Amniotic stem cell (primary cell): ENCODE data around the gene TMEM182.

Source experiments
- DNase-seq: peaks from one replicate; lab custom pipeline; 2025; lab: John Stamatoyannopoulos, UW

Gene TMEM182, protein sequence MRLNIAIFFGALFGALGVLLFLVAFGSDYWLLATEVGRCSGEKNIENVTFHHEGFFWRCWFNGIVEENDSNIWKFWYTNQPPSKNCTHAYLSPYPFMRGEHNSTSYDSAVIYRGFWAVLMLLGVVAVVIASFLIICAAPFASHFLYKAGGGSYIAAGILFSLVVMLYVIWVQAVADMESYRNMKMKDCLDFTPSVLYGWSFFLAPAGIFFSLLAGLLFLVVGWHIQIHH

DNA sequence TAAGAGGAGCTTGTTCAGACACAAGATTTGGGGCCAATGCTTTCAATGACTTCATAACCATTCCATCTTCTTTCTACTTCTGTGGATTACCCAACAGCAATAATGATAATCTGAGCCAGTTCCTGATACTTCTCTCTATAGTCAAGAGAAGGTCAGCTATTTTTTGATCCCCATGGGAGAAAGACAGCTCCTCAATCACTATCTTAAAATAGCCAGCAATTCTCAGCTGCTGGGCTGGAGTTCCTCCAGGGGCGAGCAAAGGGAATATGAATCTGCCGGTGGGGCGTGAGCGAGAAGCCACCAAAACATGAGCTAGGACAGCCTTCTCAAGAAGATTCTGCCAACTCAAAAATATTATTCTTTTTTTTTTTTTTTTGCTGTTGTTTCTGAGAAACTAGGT lies at the start of gene TMEM182:
Gene TMEM182 (plus strand): TSS at position 269 of the 400 bp plus-strand sequence. CDS start 187 bp downstream, outside the sequence.
- no peak for DNase-seq

DNA sequence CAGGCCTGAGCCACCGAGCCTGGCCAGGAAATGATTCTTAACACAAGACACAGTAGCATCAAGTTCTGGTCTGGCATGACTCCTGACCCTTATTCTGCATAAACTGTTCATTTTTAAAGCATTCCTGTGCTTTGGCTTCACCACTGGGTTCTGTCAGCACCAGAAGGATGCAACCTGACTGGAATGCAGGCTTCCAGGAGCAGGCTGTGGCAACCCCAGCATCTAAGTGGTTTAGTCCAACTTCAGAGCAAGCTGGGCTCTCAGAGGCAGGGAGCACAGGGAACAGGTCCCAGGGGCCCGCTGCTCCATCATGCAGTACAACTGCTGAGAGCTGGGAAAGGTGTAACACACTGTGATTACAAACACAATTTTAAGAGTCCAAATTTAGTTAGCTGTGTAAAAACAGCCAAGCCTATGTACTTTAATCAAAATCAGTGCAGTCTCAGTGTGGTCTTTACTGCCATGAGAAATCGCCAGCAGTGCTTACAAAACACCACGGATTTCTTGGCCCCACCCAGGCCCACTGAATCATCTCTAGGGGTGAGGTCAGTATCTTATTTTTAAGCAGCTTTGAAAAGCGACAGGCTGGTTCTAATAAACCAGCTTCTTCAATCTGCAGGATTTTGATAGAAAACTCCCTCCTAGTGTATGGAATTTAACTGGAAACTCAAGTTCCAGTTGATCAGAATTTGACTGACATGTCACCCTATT lies 44.4 kb upstream of the TMEM182 start:
- DNase-seq: no peak

DNA sequence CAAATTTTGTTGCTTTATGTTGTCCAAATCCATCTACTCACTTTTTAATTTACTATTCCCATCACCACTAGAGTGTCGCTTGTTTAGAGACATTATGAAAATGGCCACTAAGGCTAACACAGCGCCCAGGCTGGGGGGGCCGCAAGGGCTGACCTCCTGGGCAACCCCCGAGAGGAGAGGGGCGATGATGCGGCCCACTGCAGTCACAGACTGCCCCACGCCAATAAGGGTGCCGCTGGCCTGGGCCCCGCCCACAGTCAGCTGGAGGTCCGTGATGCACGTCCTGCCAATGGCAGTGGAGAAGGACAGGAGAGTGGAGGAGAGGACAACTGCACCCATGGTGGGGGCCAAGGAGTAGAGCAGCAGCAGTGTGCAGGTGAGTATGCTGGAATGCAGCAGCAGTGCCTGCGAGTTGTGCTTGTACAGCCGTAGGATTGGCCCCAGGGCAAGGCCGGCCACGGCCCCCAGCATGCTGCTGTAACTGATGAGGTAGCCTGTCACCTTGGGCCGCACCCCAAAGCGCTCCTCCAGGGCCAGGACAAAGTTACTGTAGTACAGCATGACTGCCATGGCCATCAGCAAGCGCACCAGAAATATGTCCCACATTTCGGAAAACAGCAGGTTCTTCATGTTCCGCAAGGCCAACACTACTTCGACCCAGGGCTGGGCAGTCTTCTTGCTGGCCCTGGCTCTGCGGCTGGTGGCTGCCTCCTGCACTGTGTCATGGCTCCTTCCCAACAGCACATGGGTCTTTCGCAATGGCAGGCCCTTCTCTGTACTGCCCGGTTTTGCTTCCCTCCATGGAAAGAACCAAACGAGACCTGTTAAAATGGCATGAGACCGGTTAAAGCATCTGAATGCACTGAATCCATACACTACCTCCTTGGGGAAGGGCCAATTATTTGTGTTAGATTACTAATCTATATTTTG lies 43.2 kb upstream of the TMEM182 start:
- DNase-seq: no peak

DNA sequence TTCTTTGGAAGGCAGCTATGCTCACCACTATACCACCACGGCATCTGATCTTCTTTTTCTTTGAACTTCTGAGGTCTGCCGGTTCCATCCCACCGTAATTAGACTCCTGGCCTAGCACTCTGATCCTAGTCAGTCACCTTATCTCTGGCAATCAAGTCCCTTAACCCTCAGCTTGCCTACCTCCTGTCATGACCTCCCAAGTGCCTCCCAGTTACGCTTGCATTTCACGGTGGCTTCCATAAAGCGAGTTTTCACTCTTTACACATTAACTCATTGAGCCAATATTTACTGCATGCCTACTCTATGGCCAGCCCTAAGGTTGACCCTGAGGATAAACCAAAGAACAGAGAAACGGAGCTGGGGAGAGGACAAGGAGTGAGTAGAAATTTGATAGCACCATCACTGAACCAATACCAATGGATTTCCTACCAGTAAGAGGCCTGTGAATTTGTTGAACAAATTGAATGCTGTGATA lies 37.8 kb upstream of the TMEM182 start:
- no peak for DNase-seq

DNA sequence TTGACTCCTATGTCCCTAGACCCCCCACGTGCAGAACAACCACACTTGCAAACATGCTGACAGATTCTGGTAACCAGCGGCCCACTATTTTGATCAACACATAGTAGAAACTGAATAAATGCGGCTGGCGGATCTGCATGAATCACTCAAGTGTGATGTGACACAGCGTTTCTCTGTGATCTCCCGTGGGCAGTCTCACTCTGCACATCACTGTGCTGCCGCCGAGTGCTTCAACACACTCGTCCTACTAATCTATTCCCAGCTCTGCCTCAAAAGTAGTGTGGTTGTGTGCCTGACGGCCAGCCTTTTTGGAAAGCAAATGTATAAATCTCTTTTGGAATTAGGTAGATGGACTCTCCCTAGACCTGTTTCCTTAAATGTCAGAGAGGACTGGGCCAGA lies 37.3 kb upstream of the TMEM182 start:
- no peak for DNase-seq

DNA sequence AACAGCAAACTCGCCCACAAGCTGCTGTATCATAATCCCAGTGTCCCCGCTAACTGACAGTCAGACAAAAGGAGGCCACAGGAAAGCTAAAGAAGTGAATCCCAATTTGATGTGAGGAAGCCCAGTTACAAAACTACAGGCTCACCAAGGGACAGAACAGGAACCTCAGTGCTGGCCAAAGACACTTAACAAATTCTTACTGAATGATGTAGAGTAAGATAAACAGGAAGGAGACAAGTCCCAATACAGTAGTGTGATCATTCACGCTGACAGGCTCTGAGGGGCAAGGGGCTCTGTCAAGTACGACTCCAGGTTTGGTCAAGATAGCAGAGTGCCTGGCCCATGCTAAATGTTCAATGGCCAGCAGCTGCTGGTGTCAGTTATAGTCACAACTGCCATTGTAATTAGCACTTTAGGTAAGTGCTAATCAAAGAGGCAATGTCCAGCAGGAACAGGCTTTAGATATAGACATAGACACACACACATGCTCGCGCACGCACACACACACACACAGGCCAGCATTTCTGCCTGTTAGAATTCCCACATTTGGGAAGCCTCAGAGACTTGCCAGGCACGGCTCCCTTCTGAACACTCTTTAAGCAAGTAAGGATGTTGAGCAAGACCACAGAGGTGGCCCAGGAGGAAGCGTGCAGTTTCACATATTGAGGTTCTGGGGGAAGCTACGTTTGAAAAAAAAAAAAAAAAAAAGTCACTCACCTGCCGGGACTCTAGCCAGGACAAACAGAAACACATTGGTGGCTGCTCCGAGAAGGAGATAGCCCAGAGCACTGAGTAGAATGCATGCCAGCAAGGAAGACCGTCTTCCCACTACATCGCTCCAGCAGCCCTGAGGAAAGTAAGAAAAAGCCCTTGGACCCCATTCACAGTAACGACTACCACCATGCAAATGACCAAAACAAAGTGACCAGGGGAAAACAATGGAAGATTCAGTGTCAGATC lies 35.4 kb upstream of the TMEM182 start:
- no peak for DNase-seq

DNA sequence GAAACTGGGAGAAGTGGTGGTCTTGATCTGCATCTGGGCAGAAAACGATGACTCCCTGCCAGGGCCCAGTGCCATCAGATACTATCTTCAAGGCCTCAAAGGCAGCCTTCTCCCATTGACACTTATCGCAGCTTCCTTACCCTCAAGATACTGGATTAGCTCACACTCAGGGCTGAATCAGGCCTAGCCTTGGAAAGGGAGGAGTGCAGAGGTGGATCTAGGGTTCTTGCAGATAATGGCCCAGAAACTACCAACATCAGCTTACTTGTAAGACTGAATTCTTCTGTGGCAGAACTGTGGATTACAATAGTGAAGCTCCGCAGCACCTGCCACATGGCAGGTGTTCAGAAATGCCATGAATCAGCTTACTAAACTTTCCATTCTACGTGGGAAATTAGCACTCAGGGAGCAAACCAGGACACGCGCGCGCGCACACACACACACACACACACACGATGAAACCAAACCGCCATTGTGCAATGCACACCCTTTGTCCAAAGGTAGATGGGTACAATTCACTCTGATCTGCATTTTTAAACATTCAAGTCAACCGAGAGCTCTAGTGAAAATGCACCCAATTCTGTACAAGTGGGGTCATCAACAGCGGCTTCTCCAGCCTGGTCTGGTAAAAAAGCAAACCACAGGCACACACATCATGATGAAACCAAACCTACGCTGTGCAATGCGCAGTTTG lies 26.3 kb upstream of the TMEM182 start:
- DNase-seq: no peak

DNA sequence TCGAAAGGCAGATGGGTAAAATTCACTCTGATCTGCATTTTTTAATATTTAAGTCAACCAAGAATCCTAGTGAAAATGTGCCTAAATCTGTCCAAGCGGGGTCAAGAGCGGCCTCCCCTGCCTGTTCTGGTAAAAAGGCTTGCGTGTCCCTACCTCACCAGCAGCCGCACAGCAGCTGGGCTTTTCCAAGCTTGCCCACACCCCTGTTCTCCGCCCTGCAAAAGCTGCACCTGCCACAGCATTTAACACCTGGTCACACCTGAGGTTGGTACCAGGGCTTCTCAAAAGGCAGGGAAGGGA lies 25.8 kb upstream of the TMEM182 start:
- DNase-seq: no peak

DNA sequence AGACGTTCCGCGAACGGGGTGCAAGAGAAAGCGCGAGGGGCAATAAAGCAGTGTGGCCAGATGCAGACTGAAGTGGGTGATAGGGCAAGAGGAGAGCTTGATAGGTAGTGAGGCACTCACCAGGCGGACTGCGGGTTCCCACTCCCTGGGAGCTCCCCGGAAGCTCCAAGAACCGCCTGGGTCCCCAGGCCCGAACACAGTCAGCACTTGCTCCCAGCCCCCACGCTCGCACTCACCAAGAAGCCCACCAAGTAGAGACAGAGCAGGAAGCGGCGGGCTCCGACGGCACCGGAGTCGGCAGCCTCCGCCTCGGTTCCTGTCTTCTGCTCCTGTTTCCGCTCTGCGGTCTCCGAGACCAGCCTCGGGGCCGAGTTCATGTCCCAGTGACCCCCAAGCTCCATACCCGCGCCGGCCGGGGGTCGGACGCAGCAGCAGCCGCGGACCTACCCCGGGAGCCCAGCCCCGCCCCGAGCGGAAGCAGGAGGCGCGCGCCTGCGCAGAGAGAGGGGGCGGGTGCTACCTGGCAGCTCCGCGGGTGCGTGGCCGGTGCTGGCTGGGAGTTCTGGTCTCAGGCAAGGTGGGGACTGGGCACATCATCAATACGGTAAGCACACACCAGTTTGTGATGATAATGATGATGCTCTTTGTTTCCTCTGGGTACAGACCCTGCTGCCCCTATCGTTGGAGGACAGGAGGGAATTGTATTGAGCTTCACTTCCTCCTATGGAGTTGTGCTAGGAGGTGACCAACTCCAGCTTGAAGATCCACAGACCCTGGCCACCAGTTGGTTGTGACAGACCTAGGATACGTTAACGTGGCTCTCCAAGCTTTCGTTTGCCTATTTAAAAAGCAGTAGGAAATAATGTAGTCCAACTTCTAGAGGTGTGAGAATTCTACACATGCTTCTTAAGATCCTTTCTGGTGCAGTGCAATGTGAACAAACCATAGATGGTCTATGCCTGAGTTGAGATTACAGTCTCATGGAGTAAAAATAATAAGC lies 25.1 kb upstream of the TMEM182 start:
- peak; percentile 41 for DNase-seq

DNA sequence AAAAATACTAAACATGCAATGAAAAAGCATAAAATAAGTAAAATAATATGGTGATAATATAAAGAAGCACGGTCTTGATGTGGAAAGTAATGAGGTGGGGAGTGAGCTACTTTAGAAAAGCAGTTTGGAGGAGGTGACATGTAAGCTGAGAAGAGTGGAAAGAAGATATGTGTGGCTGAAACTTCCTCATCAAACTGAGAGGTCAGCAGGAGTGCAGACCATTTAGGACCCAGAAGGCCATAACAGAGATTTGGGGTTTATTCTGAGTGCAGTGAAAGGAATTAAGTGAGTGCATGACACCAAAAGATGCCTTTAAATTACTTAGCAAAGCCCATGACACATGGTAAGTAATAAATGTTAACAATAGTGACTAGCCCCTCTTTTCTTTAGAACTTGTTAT lies 24.4 kb upstream of the TMEM182 start:
- no peak for DNase-seq

DNA sequence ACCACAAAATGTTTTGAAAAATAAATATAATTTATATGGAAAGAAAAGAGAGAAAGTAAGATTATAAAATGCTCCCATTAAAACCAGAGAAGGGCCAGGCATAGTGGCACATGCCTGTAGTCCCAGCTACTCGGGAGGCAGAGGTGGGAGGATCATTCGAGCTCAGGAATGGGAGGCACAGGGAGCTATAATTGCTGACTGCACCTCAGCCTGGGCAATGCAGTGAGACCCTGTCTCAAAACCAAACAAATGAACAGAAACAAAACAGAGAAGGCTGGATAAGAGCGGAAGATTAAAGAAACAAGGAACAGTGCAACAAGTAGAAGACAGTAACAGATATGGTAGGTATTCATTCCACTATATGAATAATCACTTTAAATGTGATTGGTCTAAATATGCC lies 18.6 kb upstream of the TMEM182 start:
- DNase-seq: no peak

DNA sequence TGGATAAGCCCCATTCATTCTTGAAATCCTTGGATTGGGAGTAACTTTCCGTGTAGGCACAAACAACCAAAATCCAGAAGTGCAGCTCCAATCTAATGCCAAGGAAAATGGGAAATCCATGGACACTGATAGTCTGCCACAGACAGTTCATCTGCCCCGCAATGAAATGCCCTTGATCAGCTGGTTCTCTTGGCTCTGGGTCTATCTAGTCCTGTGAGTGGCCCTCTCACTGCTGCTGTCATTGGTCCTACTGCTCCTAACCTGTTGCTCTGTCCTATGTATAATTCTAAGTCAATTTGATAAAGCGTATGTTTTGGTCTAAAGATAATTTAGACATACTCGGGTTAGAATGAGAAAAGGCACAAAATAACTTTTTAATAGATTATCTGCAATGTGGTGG lies 13.7 kb upstream of the TMEM182 start:
- DNase-seq: no peak

DNA sequence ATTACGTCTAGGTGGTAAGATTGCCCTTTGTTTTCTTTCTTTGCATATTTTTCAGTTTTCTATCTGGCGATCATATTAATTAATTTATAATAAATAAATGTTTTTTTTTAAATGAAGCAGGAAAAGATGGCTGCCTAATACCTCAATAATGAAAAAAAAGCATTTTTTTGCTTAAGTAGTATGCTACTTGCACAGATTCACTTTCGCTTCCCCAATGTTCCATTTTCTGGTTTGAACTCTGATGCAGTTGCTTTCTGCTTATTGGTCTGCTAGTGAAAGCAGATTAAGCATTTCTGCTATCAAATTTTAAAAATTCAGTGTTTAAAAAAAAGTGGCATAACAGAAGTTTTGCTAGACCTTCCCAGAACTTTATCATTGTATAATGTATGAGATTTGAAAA lies 11.9 kb upstream of the TMEM182 start:
- DNase-seq: no peak

DNA sequence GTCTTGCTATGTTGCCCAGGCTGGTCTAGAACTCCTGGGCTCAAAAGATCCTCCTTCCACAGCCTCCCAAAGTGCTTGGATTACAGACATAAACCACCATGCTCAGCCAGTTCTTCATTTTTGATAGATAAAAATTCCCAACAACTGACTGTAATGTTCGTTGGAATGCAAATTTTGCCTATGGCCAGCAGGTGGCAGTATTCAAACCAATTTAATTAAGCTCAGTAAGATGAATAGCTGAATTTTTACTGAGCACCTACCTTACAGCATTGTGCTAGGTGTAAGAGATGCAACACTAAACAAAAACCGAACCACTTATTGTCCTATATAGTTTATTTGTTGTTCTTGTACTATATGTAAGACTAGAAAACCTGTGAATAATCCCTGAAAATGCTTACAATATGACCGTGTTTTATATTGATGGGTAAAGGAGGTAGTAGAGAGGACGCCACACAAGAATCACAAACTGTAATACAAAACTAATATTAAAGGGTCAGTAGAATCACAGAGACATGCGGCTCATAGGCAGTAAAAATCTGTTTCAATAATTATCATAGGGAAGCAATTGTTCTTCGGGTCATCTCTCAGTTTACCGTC lies 8.2 kb upstream of the TMEM182 start:
- DNase-seq: peak; percentile 22

DNA sequence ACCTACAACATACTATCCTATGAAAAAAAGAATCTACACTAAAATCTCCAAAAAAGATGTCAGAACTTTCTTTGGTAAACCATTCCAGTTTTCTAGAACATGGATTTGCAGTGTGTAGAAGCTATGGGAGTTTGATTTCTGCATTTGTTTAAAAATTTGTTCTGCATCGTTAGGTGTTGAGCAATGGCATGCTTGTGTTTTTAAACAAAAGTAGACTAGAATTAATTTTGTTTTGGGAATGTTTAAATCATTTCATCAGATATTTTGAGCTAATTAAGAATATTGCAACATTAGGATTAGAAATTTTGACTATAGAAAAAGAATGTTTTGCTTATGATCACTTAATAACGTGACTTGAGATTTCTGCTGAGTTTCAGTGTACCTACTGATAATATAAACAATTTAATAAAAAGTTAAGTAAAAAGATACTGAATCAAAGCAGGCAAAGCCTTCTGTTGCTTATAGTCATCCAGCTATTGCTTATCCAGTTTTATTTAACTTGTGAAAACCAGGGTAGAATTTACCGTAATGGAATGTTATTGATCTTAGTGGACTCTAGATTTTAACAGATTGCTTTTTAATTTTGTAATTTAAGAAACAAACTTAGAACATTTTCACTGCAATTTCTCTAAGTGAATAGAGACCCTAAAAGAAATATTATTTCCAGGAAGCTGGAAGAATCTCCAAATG lies 7.2 kb upstream of the TMEM182 start:
- DNase-seq: no peak

DNA sequence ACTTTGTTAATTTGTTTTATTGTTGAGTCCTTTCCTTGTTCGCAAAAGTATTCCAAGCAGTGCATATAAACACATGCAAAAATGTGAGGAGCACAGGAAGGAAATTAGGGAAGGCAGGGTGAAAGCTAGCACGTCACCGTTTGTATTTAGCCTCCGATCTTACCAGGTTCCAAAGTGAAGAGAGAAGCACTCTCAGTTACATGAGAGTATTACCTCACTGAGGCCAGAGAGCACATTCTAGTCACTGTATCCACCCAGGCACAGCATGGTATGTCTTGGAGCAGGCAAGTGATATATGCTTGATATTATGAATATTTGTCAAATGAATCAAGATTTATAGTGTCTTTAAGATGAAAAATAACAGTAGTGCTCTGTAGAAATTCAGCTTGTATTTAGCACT lies 6.5 kb upstream of the TMEM182 start:
- DNase-seq: no peak

DNA sequence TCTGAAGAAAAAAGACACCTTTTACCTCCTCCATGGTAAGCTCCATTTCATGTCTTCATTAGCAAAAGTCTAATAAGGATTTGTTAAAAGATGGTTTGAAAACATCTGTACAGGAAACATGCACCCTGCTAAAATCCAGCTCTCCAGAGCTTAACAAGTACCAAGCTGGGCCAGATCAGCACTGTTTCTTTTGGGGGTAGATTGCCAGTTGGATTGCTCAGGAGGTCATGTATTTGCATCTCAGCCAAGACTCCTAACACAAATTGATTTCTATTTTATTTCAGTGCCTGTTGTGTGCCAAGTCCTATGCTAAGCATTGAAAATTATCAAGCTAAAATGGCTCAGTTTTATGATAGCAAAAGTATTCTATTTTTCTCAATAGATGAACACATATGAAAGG lies 3.4 kb upstream of the TMEM182 start:
- DNase-seq: no peak

DNA sequence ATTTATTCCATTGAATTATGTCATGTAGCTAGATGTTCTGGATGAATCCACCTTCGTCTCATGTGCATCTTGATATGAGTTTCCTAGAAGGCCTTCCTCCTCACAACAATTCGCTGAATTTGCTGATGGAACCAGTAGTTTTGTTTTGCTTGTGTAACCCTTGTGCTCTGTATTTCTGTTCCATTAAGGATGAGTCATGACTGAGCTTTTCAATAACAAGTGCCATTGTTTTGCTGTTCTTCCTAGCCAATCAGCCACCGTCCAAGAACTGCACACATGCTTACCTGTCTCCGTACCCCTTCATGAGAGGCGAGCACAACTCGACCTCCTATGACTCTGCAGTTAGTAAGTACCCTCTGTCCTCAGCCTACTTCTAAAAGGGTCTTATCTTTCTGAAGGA lies 2.3 kb downstream of the TMEM182 start:
- DNase-seq: no peak

DNA sequence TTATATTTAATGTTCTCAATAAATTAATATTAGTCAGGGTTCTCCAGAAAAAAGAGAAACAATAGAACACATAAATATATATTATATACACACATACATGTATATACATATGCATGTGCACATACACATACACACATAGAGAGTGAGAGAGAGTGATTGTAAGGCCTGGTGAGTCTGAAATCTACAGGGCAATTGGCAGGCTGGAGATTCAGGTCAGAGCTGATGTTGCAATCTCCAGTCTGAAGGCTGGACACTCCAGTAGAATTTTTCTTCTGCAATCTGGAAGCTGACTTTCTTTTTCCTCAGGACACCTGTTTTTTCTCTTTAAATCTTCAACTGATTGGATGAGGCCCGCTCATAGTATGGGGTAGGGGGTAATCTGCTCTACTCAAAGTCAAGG lies 3.2 kb downstream of the TMEM182 start:
- no peak for DNase-seq
